ENCODE measurements around the gene OBI1. TPM values are rescaled to one million over a fixed set of nuclear protein-coding genes. Genes with fewer than 3 reads are reported as not detected.

OBI1 gene
- total and polyA plus RNA-seq, 10 of the 15 experiments (the other 5 are each of a cell fraction or from before 2014, with no cell fraction given) = 15.5 to 34.2 (median 22.0) TPM

DNA sequence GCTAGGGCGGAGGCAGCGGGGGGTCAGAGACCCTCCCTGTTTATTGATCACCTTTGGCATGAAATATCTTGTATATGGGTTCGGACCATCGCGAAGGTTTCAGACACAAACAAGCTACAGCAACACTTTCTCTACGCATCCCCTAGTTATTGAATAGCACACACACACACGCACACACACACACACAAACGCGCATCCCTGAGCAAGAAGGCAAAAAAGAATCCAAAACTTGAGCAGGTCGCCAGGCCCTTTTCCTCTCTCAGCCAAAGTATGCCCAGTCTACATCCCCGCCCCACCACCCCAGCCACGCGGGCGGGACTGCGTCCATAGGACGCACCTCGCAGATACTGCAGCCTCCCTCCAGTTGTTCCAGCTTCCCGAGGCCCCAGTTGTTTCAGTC is 71.6 kb downstream of the OBI1 start:
- RAD21 ChIA-PET (ENCODE audit: unreplicated experiment) = interaction anchor here (1.8 to 2.1 kb wide), 2 partner anchors 347 to 450 kb away, joined by 5 read pairs; no protein-coding TSS in a partner anchor
- no peak overlapping the region for H3K4me3 ChIP-seq
- SMC1A ChIA-PET (ENCODE audit: uncharacterized antibody, unreplicated experiment) = interaction anchor here (1.2 kb wide), 1 partner anchor 449 kb away, joined by 3 read pairs; no protein-coding TSS in a partner anchor
- H3K4me2 ChIP-seq (ENCODE audit: control insufficient read depth, insufficient read depth) = no peak overlapping the region
- no peak overlapping the region for H3K27ac ChIP-seq (ENCODE audit: control insufficient read depth, insufficient read depth)
- H3K36me3 ChIP-seq (ENCODE audit: control insufficient read depth in 2 of 2, insufficient read depth in 2 of 2, low read length in 1 of 2) = no peaks in the 10 kb centered on the region
- in situ Hi-C loops (cut with MboI) = no loop called here
- 53% methylated on average over 18 of the region's 18 CpGs for WGBS (ENCODE audit: insufficient coverage, insufficient replicate concordance, low lambda C conversion rate, missing lambda C conversion rate)
- no peaks in the 10 kb centered on the region for H3K79me2 ChIP-seq (ENCODE audit: control insufficient read depth, insufficient read depth, low read length)
- DNase-seq (ENCODE audit: low read depth, low spot score) (no peak), FAIRE-seq (no peak), ATAC-seq (no peak)
- CTCF ChIA-PET = interaction anchor here (2.1 kb wide), 1 partner anchor 347 kb away, joined by 5 read pairs; no protein-coding TSS in a partner anchor
- H3K27me3 ChIP-seq (replicated peaks in 1 of 2; ENCODE audit: control insufficient read depth in 2 of 2, insufficient read depth in 2 of 2, low read length in 1 of 2) = peaks cover 0 to 2% of the 10 kb centered on the region in 2 experiments; a peak in 2 of 4 replicates
- TF ChIP-seq NBN (IDR thresholded peaks at IDR 0.05) (no peak), BMI1 (IDR thresholded peaks at IDR 0.05; ENCODE audit: borderline replicate concordance) (no peak), CEBPB (IDR thresholded peaks at IDR 0.05; ENCODE audit: borderline replicate concordance in 1 of 2, low read depth in 2 of 2, low read length in 2 of 2) (no peak), ZSCAN29 (IDR thresholded peaks at IDR 0.05) (no peak), ZNF622 (IDR thresholded peaks at IDR 0.05) (no peak), ZBTB40 (IDR thresholded peaks at IDR 0.05; ENCODE audit: borderline replicate concordance) (no peak), BCL11A (IDR thresholded peaks at IDR 0.05; ENCODE audit: low read depth, low read length) (no peak), TAF1 (IDR thresholded peaks at IDR 0.05; ENCODE audit: borderline replicate concordance, low read depth, low read length) (no peak), USF2 (IDR thresholded peaks at IDR 0.05; ENCODE audit: borderline replicate concordance, low read depth, low read length) (no peak), MEF2A (IDR thresholded peaks at IDR 0.05; ENCODE audit: insufficient read depth, low read depth, low read length) (no peak), ATF7 (IDR thresholded peaks at IDR 0.05; ENCODE audit: low read depth) (no peak), MXI1 (IDR thresholded peaks at IDR 0.05; ENCODE audit: low read depth, low read length) (no peak), SMAD5 (IDR thresholded peaks at IDR 0.05; ENCODE audit: low read depth) (no peak), ZZZ3 (IDR thresholded peaks at IDR 0.05; ENCODE audit: control insufficient read depth, insufficient read length, low read depth) (no peak), STAT3 (IDR thresholded peaks at IDR 0.05; ENCODE audit: low read depth, low read length) (no peak), NFIC (IDR thresholded peaks at IDR 0.05; ENCODE audit: low read depth, low read length) (no peak), ZBTB11 (CRISPR knock-in tag; IDR thresholded peaks at IDR 0.05) (no peak), CBX3 (IDR thresholded peaks at IDR 0.05; ENCODE audit: borderline replicate concordance, low read depth) (no peak)
- H3K9me3 ChIP-seq (replicated peaks; ENCODE audit: control insufficient read depth, insufficient read depth, low read length) = no peaks in the 10 kb centered on the region
- H2AFZ ChIP-seq (ENCODE audit: control insufficient read depth, low read depth, low read length) = no peak overlapping the region
- intact Hi-C loops (cut with micrococcal nuclease; ENCODE audit: unreplicated experiment) = loop anchor here (10.0 kb wide), 1 partner anchor 453 kb away; no protein-coding TSS in a partner anchor
- BruUV-seq (replicated peaks) = no TSS peak
- H4K20me1 ChIP-seq (ENCODE audit: control insufficient read depth, insufficient read depth) = no peaks in the 10 kb centered on the region
- POLR2A ChIA-PET = no interaction called here
- H3K9ac ChIP-seq (ENCODE audit: control insufficient read depth, insufficient read depth, low read length) = no peak overlapping the region
- no peaks in the 10 kb centered on the region for H3K4me1 ChIP-seq (ENCODE audit: control insufficient read depth, insufficient read depth, low read length)
